Measurements from ENCODE around the gene PRXL2C.

PRXL2C gene

DNA sequence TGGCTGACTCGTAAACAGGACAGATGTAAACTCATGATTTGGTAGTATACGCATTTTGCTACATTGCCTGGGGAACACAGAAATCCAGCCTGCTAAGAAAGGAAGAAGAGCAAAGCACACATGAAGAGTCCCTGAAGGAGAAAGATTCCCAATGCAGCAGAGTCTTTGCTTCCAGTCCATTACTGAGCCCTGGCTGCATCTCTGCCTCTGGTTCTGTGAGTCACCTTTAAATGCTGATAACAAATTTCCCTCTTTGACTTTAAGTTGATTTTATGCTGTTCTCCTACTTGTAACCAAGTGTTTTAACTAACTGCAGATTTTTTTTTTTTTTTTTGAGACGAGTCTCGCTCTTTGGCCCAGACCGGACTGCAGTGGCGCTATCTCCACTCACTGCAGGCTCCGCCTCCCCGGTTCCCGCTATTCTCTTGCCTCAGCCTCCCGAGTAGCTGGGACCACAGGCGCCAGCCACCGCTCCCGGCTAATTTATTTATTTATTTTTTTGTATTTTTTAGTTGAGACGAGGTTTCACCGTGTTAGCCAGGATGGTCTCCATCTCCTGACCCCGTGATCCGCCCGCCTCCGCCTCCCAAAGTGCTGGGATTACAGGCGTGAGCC lies 8.5 kb upstream of the PRXL2C start:
- Histone ChIP-seq H3K4me3 (no peak overlapping the region), H3K27ac (no peak overlapping the region)
- no peak for TF ChIP-seq CTCF (IDR thresholded peaks at IDR 0.05)
- DNase-seq (ENCODE audit: low spot score): no peak

- no peak for TF ChIP-seq CTCF (IDR thresholded peaks at IDR 0.05)
- H3K4me3 ChIP-seq: no peak overlapping the region
- no peak overlapping the region for H3K27ac ChIP-seq
- DNase-seq (ENCODE audit: low spot score): no peak
These were observed 6.6 kb upstream of the PRXL2C start for GRCh38 chr9:96661711-96662110.

DNA sequence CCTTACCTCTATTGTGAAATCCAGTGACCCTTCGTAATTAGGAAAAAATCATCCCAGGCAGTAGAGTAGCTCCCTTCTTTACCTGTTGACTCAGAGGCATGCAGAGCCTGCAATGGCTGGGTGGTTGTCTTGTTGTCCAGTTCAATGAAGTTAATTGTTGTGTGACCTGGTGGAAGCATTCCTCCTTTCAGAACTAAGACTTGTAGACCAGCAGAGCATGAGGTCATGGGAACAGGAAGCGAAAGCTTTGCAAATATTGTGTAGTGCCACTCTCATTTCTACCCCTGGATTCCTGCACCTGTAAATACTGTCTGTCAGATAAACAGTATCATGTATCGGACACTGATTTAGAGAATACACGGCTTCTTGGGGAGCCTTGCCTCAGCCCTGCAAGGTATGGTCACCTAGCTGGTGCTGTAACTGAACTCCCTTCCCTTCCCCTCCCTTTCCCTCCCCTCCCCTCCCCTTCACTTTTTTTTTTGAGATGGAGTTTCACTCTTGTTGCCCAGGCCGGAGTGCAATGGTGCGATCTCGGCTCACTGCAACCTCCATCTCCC lies 5.7 kb upstream of the PRXL2C start:
- no peak for DNase-seq (ENCODE audit: low spot score)
- Histone ChIP-seq H3K27ac (no peak overlapping the region), H3K4me3 (no peak overlapping the region)
- no peak for TF ChIP-seq CTCF (IDR thresholded peaks at IDR 0.05)

DNA sequence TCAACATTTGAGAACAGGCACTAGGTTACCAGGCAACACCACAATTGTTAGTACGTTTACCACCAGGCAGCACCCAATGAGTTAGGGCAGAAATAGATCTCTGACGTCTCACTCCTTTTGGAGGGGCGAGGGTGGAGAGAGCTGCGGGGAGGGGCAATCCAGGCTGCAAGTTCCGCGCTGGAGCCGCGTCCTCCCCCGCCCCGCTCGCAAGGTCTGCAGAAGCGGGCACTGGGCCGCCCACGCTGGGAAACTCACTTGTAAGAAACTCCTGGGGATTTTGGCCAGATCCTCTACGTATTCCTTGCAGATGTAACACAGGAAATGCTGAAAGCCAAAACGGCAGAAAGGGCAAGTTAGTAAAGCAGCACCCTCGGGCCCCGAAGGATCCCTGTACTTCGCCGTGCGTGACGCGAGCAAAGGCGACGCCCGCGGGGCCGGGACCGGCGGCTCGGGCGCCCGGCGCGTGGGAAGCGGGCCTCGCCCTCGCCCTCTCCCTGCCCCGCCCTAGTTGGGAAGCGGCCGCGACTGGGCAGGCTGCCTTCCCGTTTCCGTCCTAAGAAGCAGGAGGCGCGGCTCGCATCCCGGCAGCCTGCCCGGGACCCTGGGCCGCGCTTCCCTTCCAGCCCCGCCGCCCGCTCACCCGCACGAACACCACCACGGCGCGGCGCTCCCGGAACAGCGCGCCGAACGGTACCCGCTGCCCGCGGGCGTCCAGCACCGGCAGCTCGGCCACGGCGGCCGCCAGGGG lies 493 bp downstream of the PRXL2C start:
- Histone ChIP-seq H3K4me3 (peak overlapping the region; percentile 82), H3K27ac (peak overlapping the region; percentile 92 to 100)
- DNase-seq (ENCODE audit: low spot score): peak; percentile 96
- no peak for TF ChIP-seq CTCF (IDR thresholded peaks at IDR 0.05)

DNA sequence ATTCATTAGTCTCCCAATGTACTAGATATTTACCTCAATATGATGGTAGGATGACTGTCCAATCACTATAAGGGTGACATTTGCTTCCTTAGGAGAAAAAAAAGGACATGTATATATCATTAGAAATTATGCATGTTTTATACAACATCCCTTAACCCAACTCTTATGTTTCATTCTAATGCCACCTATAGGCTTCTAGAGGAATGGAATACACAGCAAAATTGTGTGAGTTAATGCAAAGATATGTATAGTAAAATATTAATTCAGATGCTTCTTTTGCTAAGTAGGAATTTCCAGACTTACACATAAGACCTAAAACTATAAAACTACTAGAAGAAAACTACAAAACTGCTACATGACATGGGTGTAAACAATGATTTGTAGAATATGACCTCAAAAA lies 3.5 kb downstream of the PRXL2C start:
- no peak overlapping the region for H3K4me3 ChIP-seq
- no peak for DNase-seq (ENCODE audit: low spot score)
- no peak overlapping the region for H3K27ac ChIP-seq
- no peak for TF ChIP-seq CTCF (IDR thresholded peaks at IDR 0.05)

DNA sequence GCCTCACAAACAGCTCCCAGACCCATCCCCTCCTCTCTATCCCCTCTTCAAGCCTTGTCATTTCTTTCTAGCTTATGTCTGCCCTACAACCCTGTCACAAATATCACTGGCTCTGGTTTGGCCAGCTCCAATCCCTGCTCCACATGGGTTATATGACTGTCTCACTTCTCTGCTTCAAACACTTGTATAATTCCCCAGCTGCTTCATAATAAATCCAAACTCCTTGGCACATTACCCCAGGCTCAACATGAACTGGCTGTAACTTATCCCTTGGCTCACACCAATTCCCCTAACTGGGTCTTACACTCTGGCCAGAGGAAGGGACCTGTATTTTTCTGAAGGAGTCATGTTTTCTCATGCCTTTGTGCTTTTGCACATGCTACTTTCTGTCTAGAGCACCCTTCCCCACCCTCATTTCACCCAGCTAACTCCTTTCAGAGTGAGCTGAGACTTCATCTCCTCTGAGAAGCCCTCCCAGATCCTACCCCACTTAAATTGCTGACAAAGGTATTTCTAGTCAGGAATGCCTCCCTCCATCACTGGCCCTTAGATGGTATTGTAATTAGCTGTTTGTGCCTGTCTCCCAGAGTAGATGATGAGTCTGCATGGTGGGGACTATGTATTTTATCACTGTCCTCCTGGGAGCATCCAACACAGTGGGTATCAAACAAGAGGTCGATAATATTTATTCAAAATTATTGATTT lies 5.3 kb downstream of the PRXL2C start:
- DNase-seq (ENCODE audit: low spot score): no peak
- Histone ChIP-seq H3K4me3 (no peak overlapping the region), H3K27ac (no peak overlapping the region)
- no peak for TF ChIP-seq CTCF (IDR thresholded peaks at IDR 0.05)
